ENCODE data around the gene PSEN1. TPM values are rescaled to one million over a fixed set of nuclear protein-coding genes. Genes with fewer than 3 reads are reported as not detected.
A peak's percentile ranks its signal among the peaks of the same experiment; 100 is the strongest.

PSEN1 gene
- total RNA-seq, 1 experiment from 2014 or later, result 26.9 TPM

DNA sequence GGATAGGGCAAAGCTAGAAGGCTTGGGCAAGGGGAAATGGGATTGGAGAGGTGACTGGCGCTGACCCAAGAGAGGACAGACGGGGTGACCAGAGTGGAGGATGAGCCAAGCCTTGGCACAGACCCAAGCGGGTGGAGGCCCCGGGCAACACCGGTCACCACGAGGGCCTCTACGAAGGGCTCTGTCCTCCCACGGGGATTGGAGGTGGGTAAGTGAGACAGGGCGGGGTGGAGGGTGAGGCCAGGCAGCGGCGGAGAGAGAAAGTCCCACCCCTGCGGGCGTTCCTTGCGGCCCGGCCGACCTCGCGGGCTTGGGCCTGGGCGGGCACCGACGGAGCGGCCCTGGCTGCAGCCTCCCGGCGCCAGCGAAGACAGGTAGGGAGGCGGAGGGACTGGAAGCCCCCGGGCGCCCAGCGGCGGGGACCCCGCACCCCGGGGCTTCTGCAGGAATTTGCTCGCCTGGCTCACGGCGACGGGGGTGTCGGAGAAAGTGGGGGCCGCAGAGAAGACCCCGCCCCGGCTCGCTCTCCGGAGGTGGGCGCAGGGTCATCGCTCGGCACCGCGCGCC is 101.0 kb downstream of the PSEN1 start, which contains the start of gene PAPLN:
Gene PAPLN, plus strand, starts transcription at position 288 of the 567 bp plus-strand sequence. CDS start 2,273 bp downstream, outside the sequence.
- H3K36me3 ChIP-seq (ENCODE audit: control insufficient read depth in 1 of 2, insufficient read depth in 2 of 2, low read length in 2 of 2), result no peaks in the 10 kb centered on the region
- no TSS peak for BruUV-seq (replicated peaks)
- TF ChIP-seq ZFX (IDR thresholded peaks at IDR 0.05) (peak; percentile 62), RAD21 (IDR thresholded peaks at IDR 0.05; ENCODE audit: low read depth) (no peak), POLR2AphosphoS5 (IDR thresholded peaks at IDR 0.05; ENCODE audit: low read depth, low read length) (peak; percentile 40; the same call in 1 of the 2 replicates)
- TF ChIP-seq, protein P1, sequence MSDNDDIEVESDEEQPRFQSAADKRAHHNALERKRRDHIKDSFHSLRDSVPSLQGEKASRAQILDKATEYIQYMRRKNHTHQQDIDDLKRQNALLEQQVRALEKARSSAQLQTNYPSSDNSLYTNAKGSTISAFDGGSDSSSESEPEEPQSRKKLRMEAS (IDR thresholded peaks at IDR 0.05), result peak; percentile 48; the same call in 1 of the 2 replicates
- intact Hi-C loops (cut with micrococcal nuclease), result no loop called here
- peak within 1 kb of the TSS; percentile 59; the same call in 1 of the 2 replicates for H3K27ac ChIP-seq (ENCODE audit: low read depth, low read length)
- H3K27me3 ChIP-seq (ENCODE audit: insufficient read depth, low read length), result 0 out of 2 replicates have a peak, but pooled peaks cover 14% of the 10 kb centered on the region
- H3K9ac ChIP-seq (ENCODE audit: low read length), result peak within 1 kb of the TSS; percentile 72
- ChIA-PET POLR2A (no interaction called here), RAD21 (ENCODE audit: low non-redundant PET in 1 of 2, low total read pairs in 2 of 2, uncharacterized antibody in 2 of 2, unreplicated experiment in 2 of 2) (no interaction called here), CTCF (interaction anchor here (1.0 kb wide), 1 partner anchor 64 kb away, joined by 4 read pairs; no protein-coding TSS in a partner anchor)
- peak within 1 kb of the TSS; percentile 98 for H3K4me2 ChIP-seq (ENCODE audit: low read length)
- DNase-seq (ENCODE audit: low read depth, low spot score) (peak; percentile 8), ATAC-seq (peak; percentile 88)
- H3K9me3 ChIP-seq (ENCODE audit: control insufficient read depth in 1 of 2, insufficient read depth in 1 of 2, low read depth in 1 of 2, low read length in 2 of 2), result no peaks in the 10 kb centered on the region
- H2AFZ ChIP-seq (ENCODE audit: low read depth, low read length, poor library complexity, severe bottlenecking), result peak within 1 kb of the TSS; percentile 24
- H3K79me2 ChIP-seq (ENCODE audit: insufficient read depth, low read length), result no peaks in the 10 kb centered on the region
- H3K4me3 ChIP-seq (replicated peaks in 1 of 2; ENCODE audit: low read depth in 1 of 2, low read length in 2 of 2), result peak within 1 kb of the TSS; percentile 63 to 75
- no peaks in the 10 kb centered on the region for H4K20me1 ChIP-seq (ENCODE audit: insufficient read depth)
- H3K4me1 ChIP-seq (ENCODE audit: control insufficient read depth in 1 of 2, insufficient read depth in 2 of 2, low read length in 2 of 2), result peaks cover 9 to 18% of the 10 kb centered on the region in 2 experiments
- H3K9me2 ChIP-seq (ENCODE audit: insufficient read depth), result no peaks in the 10 kb centered on the region

DNA sequence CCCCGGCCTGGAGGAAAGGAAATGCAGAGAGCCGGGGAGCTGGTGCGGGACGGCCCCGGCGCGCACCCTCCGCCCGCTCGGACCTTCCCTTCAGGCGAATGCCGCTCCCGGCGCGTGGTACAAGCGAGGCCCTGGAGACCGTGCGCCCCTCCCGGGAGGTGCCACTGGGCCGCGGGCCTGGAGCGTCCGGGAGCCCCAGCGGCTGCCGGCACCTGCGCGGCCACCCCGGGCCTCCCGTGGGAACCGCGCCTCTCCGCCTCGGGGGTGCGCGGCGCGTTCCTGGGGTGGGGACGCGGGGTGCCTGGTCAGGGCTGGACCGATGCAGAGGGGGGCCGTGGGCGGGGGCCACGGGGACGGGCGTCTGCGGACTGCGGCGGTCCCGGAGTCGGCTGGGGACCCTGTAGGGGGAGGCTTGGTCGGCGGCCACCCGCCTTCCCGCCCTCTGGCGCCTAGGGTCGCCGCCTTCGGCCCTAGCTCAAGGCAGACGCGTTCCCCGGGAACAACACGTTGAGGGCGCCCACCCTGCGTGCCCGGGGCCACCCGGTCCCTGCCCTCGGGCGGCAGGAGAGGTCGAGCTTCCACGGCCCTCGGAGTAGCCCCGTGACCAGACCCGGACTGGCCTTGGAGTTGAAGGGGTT is 101.6 kb downstream of the PSEN1 start:
- H3K36me3 ChIP-seq (ENCODE audit: control insufficient read depth in 1 of 2, insufficient read depth in 2 of 2, low read length in 2 of 2), result no peaks in the 10 kb centered on the region
- H2AFZ ChIP-seq (ENCODE audit: low read depth, low read length, poor library complexity, severe bottlenecking), result peak overlapping the region; percentile 24
- no peaks in the 10 kb centered on the region for H3K79me2 ChIP-seq (ENCODE audit: insufficient read depth, low read length)
- H3K9me2 ChIP-seq (ENCODE audit: insufficient read depth), result no peaks in the 10 kb centered on the region
- no peaks in the 10 kb centered on the region for H3K9me3 ChIP-seq (ENCODE audit: control insufficient read depth in 1 of 2, insufficient read depth in 1 of 2, low read depth in 1 of 2, low read length in 2 of 2)
- peak overlapping the region; percentile 72 for H3K9ac ChIP-seq (ENCODE audit: low read length)
- no TSS peak for BruUV-seq (replicated peaks)
- H3K27ac ChIP-seq (ENCODE audit: low read depth, low read length), result peak overlapping the region; percentile 59; the same call in 1 of the 2 replicates
- peak overlapping the region; percentile 98 for H3K4me2 ChIP-seq (ENCODE audit: low read length)
- RAD21 ChIA-PET (ENCODE audit: low non-redundant PET in 1 of 2, low total read pairs in 2 of 2, uncharacterized antibody in 2 of 2, unreplicated experiment in 2 of 2), result no interaction called here
- H3K4me1 ChIP-seq (ENCODE audit: control insufficient read depth in 1 of 2, insufficient read depth in 2 of 2, low read length in 2 of 2), result peaks cover 9 to 18% of the 10 kb centered on the region in 2 experiments
- TF ChIP-seq CBX3 (IDR thresholded peaks at IDR 0.05; ENCODE audit: low read depth) (no peak), RAD21 (IDR thresholded peaks at IDR 0.05; ENCODE audit: low read depth) (no peak), EGR1 (IDR thresholded peaks at IDR 0.05; ENCODE audit: low read depth) (no peak), POLR2A (IDR thresholded peaks at IDR 0.05; ENCODE audit: borderline replicate concordance, extremely low read depth, insufficient read depth, insufficient read length) (no peak), JUND (IDR thresholded peaks at IDR 0.05) (no peak)
- CTCF ChIA-PET, result interaction anchor here (1.0 kb wide), 1 partner anchor 65 kb away, joined by 4 read pairs; no protein-coding TSS in a partner anchor
- intact Hi-C loops (cut with micrococcal nuclease), result no loop called here
- peak overlapping the region; percentile 63 to 75 for H3K4me3 ChIP-seq (replicated peaks in 1 of 2; ENCODE audit: low read depth in 1 of 2, low read length in 2 of 2)
- no peaks in the 10 kb centered on the region for H4K20me1 ChIP-seq (ENCODE audit: insufficient read depth)
- ATAC-seq, result peak; percentile 66
- POLR2A ChIA-PET, result no interaction called here
- 0 out of 2 replicates have a peak, but pooled peaks cover 14% of the 10 kb centered on the region for H3K27me3 ChIP-seq (ENCODE audit: insufficient read depth, low read length)
- DNase-seq (ENCODE audit: low read depth, low spot score), result no peak

Data from HCT116 (cell line).